Gastrocnemius medialis (tissue), 4 donors: Measurements from ENCODE around the gene ROPN1L. TPM values are rescaled to one million over a fixed set of nuclear protein-coding genes. Genes with fewer than 3 reads are reported as not detected.

Experiments
- ATAC-seq, 2 donors: fragments of 150-250 bp; one replicate each; pipeline ENCODE4 v1.9.1; 2016
- DNase-seq, 2 donors: peaks; one replicate each; pipeline ENCODE4 v3.0.0-alpha.2; 2019
- H3K27ac ChIP-seq, 4 donors: fragments of 200-600 bp; sonication (generic); 1 replicate in 1 of 4; 2 replicates in 3 of 4; pipeline ENCODE4 v1.5.1; 2016 to 2018; ENCODE audit warnings: mild to moderate bottlenecking in 2 of 4, moderate library complexity in 1 of 4
- H3K27me3 ChIP-seq, 3 donors: fragments of 200-600 bp; sonication (generic) in 2 of 3; 1 replicate in 1 of 3; 2 replicates in 2 of 3; pipeline versions ENCODE4 v1.5.1 to v1.6.0; 2016 to 2019; ENCODE audit warnings: mild to moderate bottlenecking in 1 of 3, moderate library complexity in 1 of 3
- H3K36me3 ChIP-seq, 2 donors: fragments of 200-600 bp; sonication (generic) in 1 of 2; one replicate each; pipeline ENCODE4 v1.5.1; 2017 to 2018
- H3K4me1 ChIP-seq, 2 donors: fragments of 200-600 bp; sonication (generic) in 1 of 2; one replicate each; pipeline ENCODE4 v1.5.1; 2016 to 2017; ENCODE audit warnings: mild to moderate bottlenecking in 2 of 2
- H3K4me3 ChIP-seq, 4 donors: fragments of 200-600 bp; sonication (generic) in 3 of 4; 1 replicate in 1 of 4; 2 replicates in 3 of 4; pipeline ENCODE4 v1.5.1; 2016 to 2019; ENCODE audit warnings: mild to moderate bottlenecking in 2 of 4
- H3K9me3 ChIP-seq, 3 donors: fragments of 200-600 bp; sonication (generic) in 2 of 3; 1 replicate in 1 of 3; 2 replicates in 2 of 3; pipeline ENCODE4 v1.5.1; 2016 to 2019
- POLR2A ChIP-seq, 2 donors: fragments of 450-650 bp; IDR thresholded peaks; one replicate each; pipeline ENCODE4 v1.6.1; 2017; ENCODE audit warnings: antibody characterized with exemption in 2 of 2, mild to moderate bottlenecking in 2 of 2, moderate library complexity in 2 of 2
- in situ Hi-C, 4 donors: fragments of 200-750 bp; cut with MboI; loops; one replicate each; pipeline versions ENCODE4 v1.15.0 to v1.8.0; 2017; ENCODE audit warnings: low sequenced_read_pairs in 4 of 4
- intact Hi-C: fragments of 100-400 bp; cut with DNase I; formaldehyde crosslinking; loops from one replicate; pipeline ENCODE4 v1.15.1; 2023; ENCODE audit warnings: low total_unique reads
- total RNA-seq, 4 donors: library from RNA; depleted of rRNA; stranded (reverse); fragments of >200 nt; gene quantifications; one replicate each; pipeline versions ENCODE4 v1.1.0 to v1.2.3, GENCODE V29; 2016
- TF ChIP-seq, protein P1 (sequence below), 5 experiments: fragments of 450-650 bp in 3 of 5; fragments of 200-600 bp in 2 of 5; sonication (generic) in 2 of 5; IDR thresholded peaks in 4 of 5; conservative IDR thresholded peaks in 1 of 5; 1 replicate in 4 of 5; 2 replicates in 1 of 5; pipeline ENCODE4 v1.5.1; 2016 to 2019; ENCODE audit warnings: antibody characterized with exemption in 5 of 5, mild to moderate bottlenecking in 3 of 5, moderate library complexity in 3 of 5

The ROPN1L gene
- total RNA-seq, 4 donors from 2014 or later: 0.46 TPM; not detected in 3

GRCh38 chr5:10455277-10455670 lies 13.6 kb downstream of the ROPN1L start:
- ATAC-seq (no peak), DNase-seq (no peak)
- Histone ChIP-seq H3K4me3 (no peak overlapping the region), H3K9me3 (no peaks in the 10 kb centered on the region), H3K27me3 (no peaks in the 10 kb centered on the region), H3K27ac (no peak overlapping the region), H3K36me3 (no peaks in the 10 kb centered on the region), H3K4me1 (peaks cover 0 to 3% of the 10 kb centered on the region in 2 donors)
- no peak for TF ChIP-seq POLR2A (IDR thresholded peaks at IDR 0.05)
- TF ChIP-seq, protein P1, sequence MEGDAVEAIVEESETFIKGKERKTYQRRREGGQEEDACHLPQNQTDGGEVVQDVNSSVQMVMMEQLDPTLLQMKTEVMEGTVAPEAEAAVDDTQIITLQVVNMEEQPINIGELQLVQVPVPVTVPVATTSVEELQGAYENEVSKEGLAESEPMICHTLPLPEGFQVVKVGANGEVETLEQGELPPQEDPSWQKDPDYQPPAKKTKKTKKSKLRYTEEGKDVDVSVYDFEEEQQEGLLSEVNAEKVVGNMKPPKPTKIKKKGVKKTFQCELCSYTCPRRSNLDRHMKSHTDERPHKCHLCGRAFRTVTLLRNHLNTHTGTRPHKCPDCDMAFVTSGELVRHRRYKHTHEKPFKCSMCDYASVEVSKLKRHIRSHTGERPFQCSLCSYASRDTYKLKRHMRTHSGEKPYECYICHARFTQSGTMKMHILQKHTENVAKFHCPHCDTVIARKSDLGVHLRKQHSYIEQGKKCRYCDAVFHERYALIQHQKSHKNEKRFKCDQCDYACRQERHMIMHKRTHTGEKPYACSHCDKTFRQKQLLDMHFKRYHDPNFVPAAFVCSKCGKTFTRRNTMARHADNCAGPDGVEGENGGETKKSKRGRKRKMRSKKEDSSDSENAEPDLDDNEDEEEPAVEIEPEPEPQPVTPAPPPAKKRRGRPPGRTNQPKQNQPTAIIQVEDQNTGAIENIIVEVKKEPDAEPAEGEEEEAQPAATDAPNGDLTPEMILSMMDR (IDR thresholded peaks at IDR 0.05 in 4 of 5, conservative IDR thresholded peaks at IDR 0.05 in 1 of 5): no peak
- in situ Hi-C loops: loop anchor here in 1 of 4 donors (10.0 kb wide), 1 partner anchor 170 kb away; no protein-coding TSS in a partner anchor
- intact Hi-C loops: no loop called here

DNA sequence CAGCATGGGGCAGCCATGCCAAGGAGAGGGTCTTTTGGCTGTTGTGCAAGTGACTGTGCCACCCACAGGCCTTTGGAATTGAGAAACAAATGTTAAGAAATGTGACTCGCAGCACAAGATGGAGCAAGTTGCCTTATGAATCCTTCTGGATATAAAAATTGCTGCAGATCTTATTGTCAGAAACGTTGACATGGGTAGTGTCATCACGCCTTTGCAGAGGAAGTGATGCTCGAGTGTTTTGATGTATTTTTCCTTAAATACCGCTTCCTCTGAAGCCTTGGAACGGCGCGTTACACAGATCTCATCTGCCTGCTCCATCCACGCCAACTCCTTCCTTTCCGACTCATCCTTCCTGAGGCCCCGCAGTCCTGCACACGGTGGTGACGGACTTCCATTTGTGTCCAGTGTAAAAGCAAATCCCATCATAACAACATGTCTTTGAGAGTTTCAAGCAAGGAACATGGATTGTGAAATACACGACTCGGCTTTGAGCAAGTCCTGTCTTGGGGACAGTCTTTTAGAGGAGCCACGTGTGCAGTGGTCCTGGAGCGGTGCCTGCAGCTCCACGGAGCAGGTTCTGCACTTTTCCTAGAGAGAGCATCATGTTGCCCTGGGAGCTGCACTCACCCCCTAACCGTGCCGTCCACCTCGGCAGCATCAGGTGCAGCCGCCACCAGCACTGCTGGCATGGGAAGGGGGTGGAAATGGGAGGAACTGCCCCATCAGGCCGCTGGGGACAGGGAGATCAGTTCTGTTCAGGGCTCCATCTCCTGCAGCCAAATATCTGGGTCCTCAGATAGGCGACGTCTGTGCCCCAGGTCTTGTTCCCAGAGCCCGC lies 15.1 kb downstream of the ROPN1L start:
- intact Hi-C loops (no loop called here), in situ Hi-C loops (loop anchor here in 1 of 4 donors (10.0 kb wide), 1 partner anchor 168 kb away; no protein-coding TSS in a partner anchor)
- peak in 1 of 2 donors; percentile 29 for DNase-seq
- Histone ChIP-seq H3K4me3 (no peak overlapping the region), H3K9me3 (no peaks in the 10 kb centered on the region), H3K27ac (no peak overlapping the region), H3K4me1 (peaks cover 0 to 3% of the 10 kb centered on the region in 2 donors), H3K36me3 (no peaks in the 10 kb centered on the region), H3K27me3 (no peaks in the 10 kb centered on the region)
- peak; percentile 34 to 54 for ATAC-seq
- no peak for TF ChIP-seq POLR2A (IDR thresholded peaks at IDR 0.05)
- TF ChIP-seq, protein P1 (IDR thresholded peaks at IDR 0.05 in 4 of 5, conservative IDR thresholded peaks at IDR 0.05 in 1 of 5): no peak

- no peak overlapping the region for H3K4me3 ChIP-seq
- peaks cover 0 to 2% of the 10 kb centered on the region in 2 donors for H3K4me1 ChIP-seq
- no peak overlapping the region for H3K27ac ChIP-seq
- H3K36me3 ChIP-seq: no peaks in the 10 kb centered on the region
- H3K27me3 ChIP-seq: no peaks in the 10 kb centered on the region
- intact Hi-C loops (no loop called here), in situ Hi-C loops (loop anchor here in 1 of 4 donors (10.0 kb wide), 1 partner anchor 167 kb away; no protein-coding TSS in a partner anchor)
- DNase-seq (no peak), ATAC-seq (peak in 1 of 2 donors; percentile 40)
- H3K9me3 ChIP-seq: no peaks in the 10 kb centered on the region
- TF ChIP-seq, protein P1 (IDR thresholded peaks at IDR 0.05 in 4 of 5, conservative IDR thresholded peaks at IDR 0.05 in 1 of 5): no peak
- no peak for TF ChIP-seq POLR2A (IDR thresholded peaks at IDR 0.05)
These were observed 16.2 kb downstream of the ROPN1L start for GRCh38 chr5:10457682-10458574.

GRCh38 chr5:10459080-10460055 lies 17.7 kb downstream of the ROPN1L start:
- TF ChIP-seq, protein P1 (IDR thresholded peaks at IDR 0.05 in 4 of 5, conservative IDR thresholded peaks at IDR 0.05 in 1 of 5): no peak
- TF ChIP-seq POLR2A (IDR thresholded peaks at IDR 0.05): no peak
- Histone ChIP-seq H3K4me1 (no peaks in the 10 kb centered on the region), H3K9me3 (no peaks in the 10 kb centered on the region), H3K4me3 (no peak overlapping the region), H3K27me3 (no peaks in the 10 kb centered on the region), H3K27ac (no peak overlapping the region), H3K36me3 (no peaks in the 10 kb centered on the region)
- no peak for ATAC-seq
- intact Hi-C loops: no loop called here
- DNase-seq: no peak
- in situ Hi-C loops: loop anchor here in 1 of 4 donors (10.0 kb wide), 1 partner anchor 165 kb away; no protein-coding TSS in a partner anchor
